Liver (tissue), 3 donors: ENCODE measurements around the gene PCAT7.

Source experiments
- ATF3 ChIP-seq: IDR thresholded peaks from 2 replicates; pipeline ENCODE4 v1.6.1; 2016; ENCODE audit warnings: antibody characterized with exemption
- EGR1 ChIP-seq, 2 donors: IDR thresholded peaks; 2 replicates each; pipeline ENCODE4 v1.6.1; 2016 to 2018; ENCODE audit warnings: antibody characterized with exemption in 2 of 2, low read depth in 2 of 2
- FOXA1 ChIP-seq: IDR thresholded peaks from 2 replicates; pipeline ENCODE4 v1.6.1; 2016; ENCODE audit warnings: antibody characterized with exemption
- JUND ChIP-seq, 2 donors: IDR thresholded peaks; 2 replicates each; pipeline ENCODE4 v1.6.1; 2016; ENCODE audit warnings: antibody characterized with exemption in 2 of 2
- RAD21 ChIP-seq, 2 donors: IDR thresholded peaks; 2 replicates each; pipeline ENCODE4 v1.6.1; 2016; ENCODE audit warnings: antibody characterized with exemption in 2 of 2, mild to moderate bottlenecking in 2 of 2
- RXRA ChIP-seq, 2 donors: IDR thresholded peaks; 2 replicates each; pipeline ENCODE4 v1.6.1; 2017 to 2018; ENCODE audit warnings: antibody characterized with exemption in 2 of 2, mild to moderate bottlenecking in 1 of 2
- SP1 ChIP-seq: IDR thresholded peaks from 2 replicates; pipeline ENCODE4 v1.6.1; 2018; ENCODE audit warnings: antibody characterized with exemption, mild to moderate bottlenecking
- TAF1 ChIP-seq: conservative IDR thresholded peaks from 2 replicates; pipeline ENCODE4 v1.6.1; 2016; ENCODE audit warnings: antibody characterized with exemption, mild to moderate bottlenecking
- YY1 ChIP-seq: IDR thresholded peaks from 2 replicates; pipeline ENCODE4 v1.6.1; 2016; ENCODE audit warnings: antibody characterized with exemption, mild to moderate bottlenecking
- ZBTB33 ChIP-seq: IDR thresholded peaks from 2 replicates; pipeline ENCODE4 v1.6.1; 2016; ENCODE audit warnings: antibody characterized with exemption
- TF ChIP-seq, protein P1 (sequence below): fragments of 150-350 bp; IDR thresholded peaks from 2 replicates; pipeline ENCODE4 v1.5.1; 2017; ENCODE audit warnings: improper control_type of control experiment, low read depth, low read length; ENCODE audit not compliant: missing input control
- TF ChIP-seq, protein P2 (sequence below): IDR thresholded peaks from 2 replicates; pipeline ENCODE4 v1.6.1; 2016; ENCODE audit warnings: antibody characterized with exemption, mild to moderate bottlenecking
- donor health status: healthy.
- donor health status: healthy.

DNA sequence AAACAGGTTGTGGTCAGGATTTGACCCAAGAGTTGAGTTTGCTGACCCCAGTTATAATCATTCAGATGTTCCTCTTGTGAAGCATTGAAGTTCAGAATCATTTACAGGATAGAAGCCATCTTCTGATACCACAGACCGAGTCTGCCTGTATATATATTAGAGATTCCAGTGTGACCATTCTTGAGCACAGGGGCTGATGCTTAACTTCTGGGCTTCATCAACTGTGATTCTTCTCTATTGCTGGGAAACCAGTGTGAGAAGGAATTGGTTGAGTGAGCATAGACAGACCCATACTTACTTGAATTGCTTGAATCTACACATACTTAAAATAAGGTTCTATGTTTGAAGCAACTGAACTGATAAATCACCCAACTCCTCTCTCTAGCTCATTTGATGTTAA is 27.9 kb upstream of the PCAT7 start:
- TF ChIP-seq EGR1 (IDR thresholded peaks at IDR 0.05; ENCODE audit: low read depth in 2 of 2) (no peak), TAF1 (no peak), JUND (IDR thresholded peaks at IDR 0.05) (no peak), ATF3 (no peak), RAD21 (IDR thresholded peaks at IDR 0.05) (no peak), RXRA (IDR thresholded peaks at IDR 0.05) (no peak), SP1 (no peak), YY1 (no peak), ZBTB33 (no peak), FOXA1 (no peak)
- TF ChIP-seq, protein P1, sequence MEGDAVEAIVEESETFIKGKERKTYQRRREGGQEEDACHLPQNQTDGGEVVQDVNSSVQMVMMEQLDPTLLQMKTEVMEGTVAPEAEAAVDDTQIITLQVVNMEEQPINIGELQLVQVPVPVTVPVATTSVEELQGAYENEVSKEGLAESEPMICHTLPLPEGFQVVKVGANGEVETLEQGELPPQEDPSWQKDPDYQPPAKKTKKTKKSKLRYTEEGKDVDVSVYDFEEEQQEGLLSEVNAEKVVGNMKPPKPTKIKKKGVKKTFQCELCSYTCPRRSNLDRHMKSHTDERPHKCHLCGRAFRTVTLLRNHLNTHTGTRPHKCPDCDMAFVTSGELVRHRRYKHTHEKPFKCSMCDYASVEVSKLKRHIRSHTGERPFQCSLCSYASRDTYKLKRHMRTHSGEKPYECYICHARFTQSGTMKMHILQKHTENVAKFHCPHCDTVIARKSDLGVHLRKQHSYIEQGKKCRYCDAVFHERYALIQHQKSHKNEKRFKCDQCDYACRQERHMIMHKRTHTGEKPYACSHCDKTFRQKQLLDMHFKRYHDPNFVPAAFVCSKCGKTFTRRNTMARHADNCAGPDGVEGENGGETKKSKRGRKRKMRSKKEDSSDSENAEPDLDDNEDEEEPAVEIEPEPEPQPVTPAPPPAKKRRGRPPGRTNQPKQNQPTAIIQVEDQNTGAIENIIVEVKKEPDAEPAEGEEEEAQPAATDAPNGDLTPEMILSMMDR, result no peak
- TF ChIP-seq, protein P2, sequence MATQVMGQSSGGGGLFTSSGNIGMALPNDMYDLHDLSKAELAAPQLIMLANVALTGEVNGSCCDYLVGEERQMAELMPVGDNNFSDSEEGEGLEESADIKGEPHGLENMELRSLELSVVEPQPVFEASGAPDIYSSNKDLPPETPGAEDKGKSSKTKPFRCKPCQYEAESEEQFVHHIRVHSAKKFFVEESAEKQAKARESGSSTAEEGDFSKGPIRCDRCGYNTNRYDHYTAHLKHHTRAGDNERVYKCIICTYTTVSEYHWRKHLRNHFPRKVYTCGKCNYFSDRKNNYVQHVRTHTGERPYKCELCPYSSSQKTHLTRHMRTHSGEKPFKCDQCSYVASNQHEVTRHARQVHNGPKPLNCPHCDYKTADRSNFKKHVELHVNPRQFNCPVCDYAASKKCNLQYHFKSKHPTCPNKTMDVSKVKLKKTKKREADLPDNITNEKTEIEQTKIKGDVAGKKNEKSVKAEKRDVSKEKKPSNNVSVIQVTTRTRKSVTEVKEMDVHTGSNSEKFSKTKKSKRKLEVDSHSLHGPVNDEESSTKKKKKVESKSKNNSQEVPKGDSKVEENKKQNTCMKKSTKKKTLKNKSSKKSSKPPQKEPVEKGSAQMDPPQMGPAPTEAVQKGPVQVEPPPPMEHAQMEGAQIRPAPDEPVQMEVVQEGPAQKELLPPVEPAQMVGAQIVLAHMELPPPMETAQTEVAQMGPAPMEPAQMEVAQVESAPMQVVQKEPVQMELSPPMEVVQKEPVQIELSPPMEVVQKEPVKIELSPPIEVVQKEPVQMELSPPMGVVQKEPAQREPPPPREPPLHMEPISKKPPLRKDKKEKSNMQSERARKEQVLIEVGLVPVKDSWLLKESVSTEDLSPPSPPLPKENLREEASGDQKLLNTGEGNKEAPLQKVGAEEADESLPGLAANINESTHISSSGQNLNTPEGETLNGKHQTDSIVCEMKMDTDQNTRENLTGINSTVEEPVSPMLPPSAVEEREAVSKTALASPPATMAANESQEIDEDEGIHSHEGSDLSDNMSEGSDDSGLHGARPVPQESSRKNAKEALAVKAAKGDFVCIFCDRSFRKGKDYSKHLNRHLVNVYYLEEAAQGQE, result no peak
